Spleen (tissue), 11 donors: ENCODE results near the gene TBL1X. TPM values are rescaled to one million over a fixed set of nuclear protein-coding genes. Genes with fewer than 3 reads are reported as not detected.

Source experiments
- DNase-seq: peaks from one replicate; pipeline ENCODE4 v3.0.0-alpha.2; 2020
- H3K27ac ChIP-seq, 8 donors: fragments of 200-600 bp; sonication (generic) in 7 of 8; 1 replicate in 4 of 8; 2 replicates in 4 of 8; pipeline versions ENCODE4 v1.5.0 to v1.8.0; 2016 to 2021; ENCODE audit warnings: inconsistent platforms in 4 of 8, mild to moderate bottlenecking in 4 of 8, moderate library complexity in 1 of 8
- H3K27me3 ChIP-seq, 7 donors: fragments of 200-600 bp; sonication (generic) in 6 of 7; replicated peaks in 1 of 7; 1 replicate in 4 of 7; 2 replicates in 3 of 7; pipeline versions ENCODE4 v1.5.0 to v1.8.0; 2016 to 2021; ENCODE audit warnings: inconsistent platforms in 3 of 7, mild to moderate bottlenecking in 1 of 7
- H3K36me3 ChIP-seq, 6 donors: fragments of 200-600 bp; sonication (generic) in 5 of 6; 1 replicate in 4 of 6; 2 replicates in 2 of 6; pipeline versions ENCODE4 v1.5.0 to v1.8.0; 2016 to 2021; ENCODE audit warnings: inconsistent platforms in 2 of 6
- H3K4me1 ChIP-seq, 6 donors: fragments of 200-600 bp; sonication (generic) in 5 of 6; 1 replicate in 3 of 6; 2 replicates in 3 of 6; pipeline versions ENCODE4 v1.5.0 to v1.8.0; 2016 to 2021; ENCODE audit warnings: inconsistent platforms in 3 of 6
- H3K4me3 ChIP-seq, 8 donors: fragments of 200-600 bp; sonication (generic) in 7 of 8; 1 replicate in 4 of 8; 2 replicates in 4 of 8; pipeline versions ENCODE4 v1.5.0 to v1.8.0; 2016 to 2021; ENCODE audit warnings: inconsistent platforms in 4 of 8, mild to moderate bottlenecking in 4 of 8, moderate library complexity in 2 of 8
- H3K9me3 ChIP-seq, 8 donors: fragments of 200-600 bp; sonication (generic) in 7 of 8; 1 replicate in 4 of 8; 2 replicates in 4 of 8; pipeline versions ENCODE4 v1.5.0 to v1.8.0; 2016 to 2021; ENCODE audit warnings: inconsistent platforms in 4 of 8
- POLR2A ChIP-seq, 3 donors: fragments of 450-650 bp; IDR thresholded peaks; one replicate each; pipeline ENCODE4 v1.5.1; 2017; ENCODE audit warnings: antibody characterized with exemption in 3 of 3, mild to moderate bottlenecking in 1 of 3
- POLR2AphosphoS5 ChIP-seq, 3 donors: sonication (generic); formaldehyde crosslinking; IDR thresholded peaks; one replicate each; pipeline ENCODE4 v1.5.1; 2017; ENCODE audit warnings: antibody characterized with exemption in 3 of 3
- WGBS, 5 donors: extraction: QIAGEN DNeasy Blood & Tissue Kit in 3 of 5; methylation state at CpG; one replicate each; pipeline versions ENCODE4 v1.1.5 to v1.1.7; 2013 to 2018; 5-methylcytosine and 5-hydroxymethylcytosine counted together
- intact Hi-C: fragments of 100-400 bp; cut with DNase I; formaldehyde crosslinking; loops from one replicate; pipeline ENCODE4 v1.15.0; 2023; ENCODE audit warnings: low total_unique reads
- polyA plus RNA-seq, 3 donors: library from polyadenylated mRNA; stranded (reverse); fragments of 200-250 nt; gene quantifications; one replicate each; pipeline ENCODE4 v1.2.1, GENCODE V29; 2013
- total RNA-seq, 7 donors: library from RNA; depleted of rRNA in 3 of 7; stranded (reverse); fragments of >200 nt in 3 of 7; fragmentation: NEBNext Ultra II Directional in 4 of 7; extraction: Animal tissue kit (Norgen Biotek cat#: 25700) in 4 of 7; gene quantifications; one replicate each; pipeline versions ENCODE4 v1.1.0 to v1.2.1, GENCODE V29; 2016 to 2021
- TF ChIP-seq, protein P1 (sequence below), 11 experiments: fragments of 200-600 bp in 7 of 11; fragments of 450-650 bp in 4 of 11; sonication (generic) in 4 of 11; IDR thresholded peaks in 8 of 11; conservative IDR thresholded peaks in 3 of 11; 1 replicate in 7 of 11; 2 replicates in 4 of 11; pipeline versions ENCODE4 v1.4.0 to v1.8.0; 2016 to 2021; ENCODE audit warnings: antibody characterized with exemption in 11 of 11, inconsistent platforms in 4 of 11, mild to moderate bottlenecking in 1 of 11
- donor health status: healthy with polysubstance abuse.
- donor health status: DM: no; HTN: no; CAD: no; lungs with moderate emphysema.
- donor health status: DM: no; HTN: no; CAD: no.
- donor health status: Bipolar disorder and iron deficiency.
- donor health status: healthy.
- donor health status: DM: no; HTN: no; CAD: no.
- donor health status: DM: yes; HTN: yes; CAD: no.

The TBL1X gene
- total and polyA plus RNA-seq, 10 donors: 3.0 to 37.2 (median 21.4) TPM

DNA sequence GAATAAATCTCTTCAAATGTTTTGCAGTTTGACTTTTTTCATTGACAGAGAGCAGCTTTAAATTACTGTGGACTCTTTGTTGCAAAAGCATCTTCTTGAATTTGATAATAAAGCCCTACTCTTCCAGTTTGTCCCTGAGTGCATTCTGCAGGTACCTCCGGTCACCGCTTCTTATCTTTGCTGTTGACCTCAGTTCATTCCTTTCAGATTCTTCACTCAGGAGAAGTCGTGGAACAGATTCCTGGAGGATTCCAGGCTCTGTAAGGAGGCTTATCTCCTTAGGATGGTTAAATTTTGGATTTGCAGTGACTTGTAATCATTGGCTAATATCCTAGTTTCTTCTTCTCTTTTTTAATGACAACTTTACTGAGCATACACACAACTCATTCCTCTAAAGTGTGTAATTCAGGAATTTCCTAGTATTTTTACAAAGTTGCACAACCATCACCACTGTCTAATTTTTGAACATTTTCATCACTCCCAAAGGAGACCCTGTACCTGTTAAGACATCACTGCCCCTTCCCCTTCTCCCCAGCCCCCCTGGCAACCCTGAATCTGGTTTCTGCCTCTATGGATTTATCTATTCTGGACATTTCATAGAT, 22.0 kb downstream of the TBL1X start:
- 77 to 98% (median 86%) methylated on average over 3 of the region's 3 CpGs for WGBS, 5 donors
- no peak overlapping the region for H3K4me3 ChIP-seq
- H3K4me1 ChIP-seq: peaks cover 0 to 10% (median 0%) of the 10 kb centered on the region in 6 donors
- no peaks in the 10 kb centered on the region for H3K27me3 ChIP-seq
- H3K36me3 ChIP-seq: no peaks in the 10 kb centered on the region
- no peaks in the 10 kb centered on the region for H3K9me3 ChIP-seq
- no peak for TF ChIP-seq POLR2A (IDR thresholded peaks at IDR 0.05)
- TF ChIP-seq POLR2AphosphoS5 (IDR thresholded peaks at IDR 0.05): no peak
- TF ChIP-seq, protein P1, sequence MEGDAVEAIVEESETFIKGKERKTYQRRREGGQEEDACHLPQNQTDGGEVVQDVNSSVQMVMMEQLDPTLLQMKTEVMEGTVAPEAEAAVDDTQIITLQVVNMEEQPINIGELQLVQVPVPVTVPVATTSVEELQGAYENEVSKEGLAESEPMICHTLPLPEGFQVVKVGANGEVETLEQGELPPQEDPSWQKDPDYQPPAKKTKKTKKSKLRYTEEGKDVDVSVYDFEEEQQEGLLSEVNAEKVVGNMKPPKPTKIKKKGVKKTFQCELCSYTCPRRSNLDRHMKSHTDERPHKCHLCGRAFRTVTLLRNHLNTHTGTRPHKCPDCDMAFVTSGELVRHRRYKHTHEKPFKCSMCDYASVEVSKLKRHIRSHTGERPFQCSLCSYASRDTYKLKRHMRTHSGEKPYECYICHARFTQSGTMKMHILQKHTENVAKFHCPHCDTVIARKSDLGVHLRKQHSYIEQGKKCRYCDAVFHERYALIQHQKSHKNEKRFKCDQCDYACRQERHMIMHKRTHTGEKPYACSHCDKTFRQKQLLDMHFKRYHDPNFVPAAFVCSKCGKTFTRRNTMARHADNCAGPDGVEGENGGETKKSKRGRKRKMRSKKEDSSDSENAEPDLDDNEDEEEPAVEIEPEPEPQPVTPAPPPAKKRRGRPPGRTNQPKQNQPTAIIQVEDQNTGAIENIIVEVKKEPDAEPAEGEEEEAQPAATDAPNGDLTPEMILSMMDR (IDR thresholded peaks at IDR 0.05 in 8 of 11, conservative IDR thresholded peaks at IDR 0.05 in 3 of 11): no peak
- intact Hi-C loops: no loop called here
- DNase-seq: no peak
- H3K27ac ChIP-seq: no peak overlapping the region

DNA sequence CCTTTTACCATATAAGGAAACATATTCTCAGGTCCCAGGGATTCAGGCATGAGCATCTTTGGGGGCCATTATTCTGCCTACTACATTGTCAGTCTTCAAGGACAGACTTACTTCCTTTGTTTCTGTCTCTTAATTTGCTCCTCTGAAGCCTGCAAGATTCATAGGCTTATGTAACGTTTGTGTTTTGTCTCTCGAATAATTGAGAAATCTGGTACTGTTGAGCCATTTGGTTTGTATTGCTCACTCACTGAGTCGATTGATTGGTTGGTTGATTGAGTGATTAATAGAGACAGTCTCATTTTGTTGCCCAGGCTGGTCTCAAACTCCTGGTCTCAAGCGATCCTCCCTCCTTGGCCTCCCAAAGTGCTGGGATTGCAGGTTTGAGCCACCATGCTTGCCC, 23.7 kb downstream of the TBL1X start:
- TF ChIP-seq POLR2A (IDR thresholded peaks at IDR 0.05): no peak
- TF ChIP-seq POLR2AphosphoS5 (IDR thresholded peaks at IDR 0.05): no peak
- TF ChIP-seq, protein P1 (IDR thresholded peaks at IDR 0.05 in 8 of 11, conservative IDR thresholded peaks at IDR 0.05 in 3 of 11): no peak
- Histone ChIP-seq H3K27me3 (no peaks in the 10 kb centered on the region), H3K27ac (no peak overlapping the region), H3K9me3 (no peaks in the 10 kb centered on the region), H3K4me1 (no peaks in the 10 kb centered on the region), H3K4me3 (no peak overlapping the region), H3K36me3 (no peaks in the 10 kb centered on the region)
- WGBS, 5 donors: 50 to 79% (median 61%) methylated on average over 4 of the region's 4 CpGs
- no peak for DNase-seq
- intact Hi-C loops: no loop called here

DNA sequence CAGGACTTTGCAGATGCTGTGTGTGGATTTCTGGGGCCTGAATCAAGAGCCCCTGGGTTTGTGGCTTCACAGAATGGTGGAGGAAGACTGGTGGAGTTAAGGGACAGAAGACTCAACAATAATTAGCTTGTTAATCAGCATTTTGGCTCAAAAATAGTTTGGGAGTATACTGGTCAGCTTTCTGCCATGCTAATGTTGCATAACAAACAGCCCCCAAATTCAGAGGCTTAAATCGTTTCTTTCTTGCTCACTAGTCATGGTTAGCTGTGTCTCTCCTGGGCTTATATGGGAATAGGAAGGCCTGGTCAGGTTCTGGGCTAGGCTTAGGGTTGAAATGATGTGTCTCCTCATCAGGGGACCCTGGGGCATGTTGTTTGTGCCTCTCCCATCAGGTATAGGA, 24.4 kb downstream of the TBL1X start:
- Histone ChIP-seq H3K9me3 (no peaks in the 10 kb centered on the region), H3K27ac (no peak overlapping the region), H3K36me3 (no peaks in the 10 kb centered on the region), H3K27me3 (no peaks in the 10 kb centered on the region), H3K4me3 (no peak overlapping the region), H3K4me1 (no peaks in the 10 kb centered on the region)
- WGBS, 5 donors: 0 to 36% (median 0%) methylated on average over 1 of the region's 1 CpG
- intact Hi-C loops: no loop called here
- DNase-seq: no peak
- TF ChIP-seq POLR2A (IDR thresholded peaks at IDR 0.05) (no peak), POLR2AphosphoS5 (IDR thresholded peaks at IDR 0.05) (no peak)
- TF ChIP-seq, protein P1 (IDR thresholded peaks at IDR 0.05 in 8 of 11, conservative IDR thresholded peaks at IDR 0.05 in 3 of 11): no peak

DNA sequence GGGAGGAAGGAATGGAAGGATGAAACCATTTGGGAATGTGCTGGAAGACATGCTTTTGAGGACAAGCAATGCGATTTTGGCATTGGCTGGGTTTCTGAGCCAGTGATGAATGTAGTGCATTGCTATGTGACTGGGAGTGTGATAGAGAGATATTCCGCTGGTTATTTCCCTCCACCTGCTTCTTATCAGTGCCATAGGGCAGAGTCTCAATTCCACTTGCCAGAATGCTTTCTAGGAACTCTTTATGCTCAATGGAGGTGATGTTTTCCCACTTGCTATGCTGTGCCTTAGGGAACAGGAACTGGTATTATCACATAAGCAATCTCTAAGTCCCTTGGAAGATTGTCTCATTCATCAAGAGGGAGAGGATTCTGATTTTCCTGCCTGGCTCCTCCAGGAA, 28.0 kb downstream of the TBL1X start:
- Histone ChIP-seq H3K9me3 (no peaks in the 10 kb centered on the region), H3K4me3 (no peak overlapping the region), H3K27me3 (no peaks in the 10 kb centered on the region), H3K27ac (no peak overlapping the region), H3K36me3 (peaks cover 0 to 7% (median 0%) of the 10 kb centered on the region in 6 donors), H3K4me1 (peaks cover 0 to 8% (median 0%) of the 10 kb centered on the region in 6 donors)
- DNase-seq: no peak
- WGBS, 5 donors: 73 to 100% (median 92%) methylated on average over 2 of the region's 2 CpGs
- TF ChIP-seq, protein P1 (IDR thresholded peaks at IDR 0.05 in 8 of 11, conservative IDR thresholded peaks at IDR 0.05 in 3 of 11): no peak
- TF ChIP-seq POLR2A (IDR thresholded peaks at IDR 0.05) (no peak), POLR2AphosphoS5 (IDR thresholded peaks at IDR 0.05) (no peak)
- intact Hi-C loops: no loop called here
